ENCODE results near the gene YPEL3. TPM values are rescaled to one million over a fixed set of nuclear protein-coding genes. Genes with fewer than 3 reads are reported as not detected.
A peak's percentile ranks its signal among the peaks of the same experiment; 100 is the strongest.
"Not testable (repeated sequence)": the region's sequence is repeated elsewhere in the genome, so short reads cannot be mapped to it uniquely, and the experiment has no call there.

Gene YPEL3
- total and polyA plus RNA-seq, 4 experiments from 2014 or later, result 172 to 331 (median 265) TPM

DNA sequence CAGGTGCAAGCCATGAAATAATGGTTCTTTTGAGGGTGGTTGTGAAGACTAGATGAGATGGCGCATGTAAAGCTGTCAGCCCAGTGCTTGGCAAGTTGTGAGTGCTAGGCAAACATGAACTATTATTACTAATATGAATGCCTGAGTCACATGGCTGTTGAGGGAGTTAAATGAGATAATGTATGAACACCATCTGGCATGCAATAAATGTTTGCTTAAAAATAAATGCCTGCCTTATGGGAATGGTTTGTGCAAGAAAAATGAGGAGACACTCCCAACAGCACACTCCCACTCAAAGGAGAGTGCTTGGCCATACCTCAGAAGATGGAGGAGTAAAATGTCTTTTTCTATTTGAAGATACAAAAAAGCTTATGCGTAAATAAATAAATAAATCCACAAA, 23.4 kb upstream of the YPEL3 start:
- ChIA-PET CTCF (ENCODE audit: partially characterized antibody) (interaction anchor here (1.5 to 1.9 kb wide), 2 partner anchors 24 to 27 kb away, joined by 4 to 8 read pairs; partner anchors contain the start of gene TBX6), POLR2A (ENCODE audit: partially characterized antibody) (interaction anchor here (0.6 to 0.8 kb wide), 2 partner anchors 22 to 248 kb away, joined by 3 read pairs; no protein-coding TSS in a partner anchor)
- Mint-ChIP-seq H3K4me1 (peaks cover 13 to 50% (median 29%) of the 10 kb centered on the region in 4 donors), H3K27me3 (no peaks in the 10 kb centered on the region), H3K4me3 (no peak overlapping the region), H3K9me3 (no peaks in the 10 kb centered on the region), H3K27ac (peak overlapping the region in 5 of 7 donors; percentile 13 to 70 (median 30)), H3K36me3 (peaks cover 8 to 30% of the 10 kb centered on the region in 2 donors)
- peaks cover 18% of the 10 kb centered on the region for H3K36me3 ChIP-seq (ENCODE audit: insufficient read depth, low read length)
- intact Hi-C loops (cut with micrococcal nuclease), result no loop called here
- H3K4me1 ChIP-seq (ENCODE audit: insufficient read depth, low read length), result peaks cover 36% of the 10 kb centered on the region
- no peak overlapping the region for H3K27ac ChIP-seq (ENCODE audit: low read depth, low read length)
- no peaks in the 10 kb centered on the region for H3K27me3 ChIP-seq (ENCODE audit: insufficient read depth, low read length)
- H3K9me3 ChIP-seq (ENCODE audit: control insufficient read depth in 1 of 2, low read length in 2 of 2), result no peaks in the 10 kb centered on the region
- DNase-seq, result no peak
- H3K4me3 ChIP-seq (ENCODE audit: low read length in 2 of 2), result no peak overlapping the region

DNA sequence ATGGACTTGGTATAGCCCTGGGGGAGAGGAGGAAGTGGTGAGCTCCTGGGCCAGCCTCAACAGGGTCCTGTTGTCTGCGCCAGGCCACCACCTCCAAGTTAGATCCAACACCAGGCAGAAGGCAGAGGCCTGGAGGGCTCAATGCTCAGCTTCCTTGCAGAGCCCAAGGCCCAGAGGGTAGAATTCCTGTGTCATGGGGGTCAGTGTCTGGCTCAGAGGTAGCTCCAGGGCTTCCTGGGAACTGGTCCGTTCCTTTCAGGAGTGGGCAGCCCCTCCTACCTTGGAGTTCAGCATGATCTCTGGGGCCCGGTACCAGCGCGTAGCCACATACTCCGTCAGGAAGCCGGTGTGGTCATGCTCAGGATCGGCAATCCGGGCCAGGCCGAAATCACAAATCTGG, 21.8 kb upstream of the YPEL3 start:
- CTCF ChIA-PET (ENCODE audit: partially characterized antibody), result interaction anchor here (0.6 to 1.1 kb wide), 2 partner anchors 23 to 26 kb away, joined by 3 read pairs; partner anchors contain the start of gene TBX6
- Mint-ChIP-seq H3K27ac (peak overlapping the region in 1 of 7 donors; percentile 22), H3K4me1 (peaks cover 17 to 52% (median 38%) of the 10 kb centered on the region in 4 donors)

DNA sequence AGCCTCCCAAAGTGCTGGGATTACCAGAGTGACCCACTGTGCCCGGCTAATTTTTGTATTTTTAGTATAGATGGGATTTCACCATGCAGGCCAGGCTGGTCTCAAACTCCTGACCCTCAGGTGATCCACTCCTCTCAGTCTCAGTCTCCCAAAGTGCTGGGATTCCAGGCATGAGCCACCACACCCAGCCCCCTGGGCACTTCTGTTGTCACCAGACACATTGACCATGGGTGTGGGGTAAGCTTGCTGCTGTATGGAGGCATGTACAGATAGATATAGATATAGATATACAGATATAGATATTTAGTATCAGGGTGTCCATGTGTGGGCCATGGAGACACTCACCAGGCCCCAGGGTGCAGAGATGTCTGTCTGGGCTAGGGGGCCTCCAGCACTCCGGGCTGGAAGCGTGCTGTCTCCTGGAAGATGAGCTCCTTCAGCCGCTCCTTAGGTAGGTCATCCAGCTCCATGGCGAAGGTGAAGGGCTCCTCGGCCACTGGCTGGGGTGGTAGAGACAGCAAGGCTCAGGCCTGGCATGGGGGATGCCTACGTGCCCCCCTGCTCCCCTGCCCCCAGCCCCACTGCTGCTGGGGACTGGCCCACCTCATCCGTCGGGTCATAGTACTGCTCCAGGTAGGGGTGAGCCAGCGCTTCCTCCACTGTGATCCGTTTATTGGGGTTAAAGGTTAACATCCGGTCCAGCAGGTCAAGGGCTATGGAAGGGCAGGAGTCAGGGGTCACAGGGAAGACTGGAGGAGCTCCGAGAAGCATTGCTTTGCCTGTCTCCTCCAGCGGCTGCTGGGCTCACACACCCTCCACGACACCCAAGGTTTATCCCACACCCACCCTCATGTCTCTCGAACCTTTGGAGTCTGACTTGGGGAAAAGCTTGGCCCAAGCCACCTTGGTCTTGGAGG, 20.5 kb upstream of the YPEL3 start:
- CTCF ChIA-PET (ENCODE audit: partially characterized antibody), result interaction anchor here (1.2 kb wide), 1 partner anchor 13 kb away, joined by 4 read pairs; no protein-coding TSS in a partner anchor
- POLR2A ChIA-PET (ENCODE audit: partially characterized antibody), result interaction anchor here (1.0 to 9.9 kb wide), 5 partner anchors 21 to 68 kb away, joined by 3 to 120 read pairs (median 6); partner anchors contain the start of genes CORO1A, TBX6 and YPEL3

More for the DNA sequence above, 21.8 kb upstream of the YPEL3 start:
- peaks cover 18% of the 10 kb centered on the region for H3K36me3 ChIP-seq (ENCODE audit: insufficient read depth, low read length)
- H3K27me3 ChIP-seq (ENCODE audit: insufficient read depth, low read length), result no peaks in the 10 kb centered on the region
- H3K4me3 ChIP-seq (ENCODE audit: low read length in 2 of 2), result no peak overlapping the region
- H3K27ac ChIP-seq (ENCODE audit: low read depth, low read length), result no peak overlapping the region
- H3K4me1 ChIP-seq (ENCODE audit: insufficient read depth, low read length), result peaks cover 47% of the 10 kb centered on the region
- Mint-ChIP-seq H3K9me3 (no peaks in the 10 kb centered on the region), H3K27me3 (no peaks in the 10 kb centered on the region), H3K4me3 (no peak overlapping the region), H3K36me3 (peaks cover 8 to 28% of the 10 kb centered on the region in 2 donors)
- no peaks in the 10 kb centered on the region for H3K9me3 ChIP-seq (ENCODE audit: control insufficient read depth in 1 of 2, low read length in 2 of 2)
- intact Hi-C loops (cut with micrococcal nuclease), result no loop called here
- DNase-seq, result no peak
- POLR2A ChIA-PET (ENCODE audit: partially characterized antibody), result interaction anchor here (0.6 to 9.9 kb wide), 3 partner anchors 25 to 143 kb away, joined by 3 to 120 read pairs (median 6); partner anchors contain the start of gene CORO1A

DNA sequence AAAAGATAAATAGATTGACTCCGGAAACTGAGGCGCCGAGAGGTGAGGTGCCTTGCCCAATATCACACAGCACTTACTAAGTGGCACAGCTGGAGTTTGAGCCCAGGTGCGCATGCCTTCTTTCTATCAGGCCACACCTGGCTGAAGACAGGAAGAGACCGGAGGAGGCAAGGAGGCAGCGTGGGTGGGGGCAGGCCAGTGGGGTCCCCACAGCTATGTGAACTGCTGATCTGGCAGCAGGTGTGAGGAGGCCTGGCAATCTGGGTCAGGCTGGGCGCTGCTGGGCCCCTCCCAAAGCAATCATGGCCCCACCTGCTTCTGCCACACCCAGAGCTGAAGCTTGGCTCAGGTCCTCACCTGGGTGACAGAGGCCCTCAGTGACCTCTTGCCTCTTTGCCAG, 19.2 kb upstream of the YPEL3 start:
- H3K4me3 ChIP-seq (ENCODE audit: low read length in 2 of 2), result no peak overlapping the region
- Mint-ChIP-seq H3K9me3 (no peaks in the 10 kb centered on the region), H3K4me3 (peak overlapping the region in 7 of 8 donors; percentile 19 to 60 (median 49)), H3K27ac (peak overlapping the region; percentile 57 to 90 (median 78)), H3K27me3 (no peaks in the 10 kb centered on the region), H3K4me1 (peaks cover 11 to 31% (median 23%) of the 10 kb centered on the region in 4 donors), H3K36me3 (peaks cover 15 to 27% of the 10 kb centered on the region in 2 donors)
- H3K27me3 ChIP-seq (ENCODE audit: insufficient read depth, low read length), result no peaks in the 10 kb centered on the region
- peak in 3 of 5 donors; percentile 18 to 51 (median 22) for DNase-seq
- peak overlapping the region; percentile 19 for H3K27ac ChIP-seq (ENCODE audit: low read depth, low read length)
- CTCF ChIA-PET (ENCODE audit: partially characterized antibody), result interaction anchor here (0.7 to 2.0 kb wide), 7 partner anchors 10 to 303 kb away, joined by 3 to 7 read pairs (median 3); partner anchors contain the start of gene TBX6
- intact Hi-C loops (cut with micrococcal nuclease), result no loop called here
- H3K36me3 ChIP-seq (ENCODE audit: insufficient read depth, low read length), result peaks cover 24% of the 10 kb centered on the region
- H3K9me3 ChIP-seq (ENCODE audit: control insufficient read depth in 1 of 2, low read length in 2 of 2), result no peaks in the 10 kb centered on the region
- POLR2A ChIA-PET (ENCODE audit: partially characterized antibody), result interaction anchor here (0.7 to 9.9 kb wide), 9 partner anchors 8 to 540 kb away, joined by 3 to 120 read pairs (median 6); partner anchors contain the start of genes ALDOA, CORO1A, MAPK3 and SEPHS2
- peaks cover 27% of the 10 kb centered on the region for H3K4me1 ChIP-seq (ENCODE audit: insufficient read depth, low read length)

More for the DNA sequence above, 20.5 kb upstream of the YPEL3 start:
- Mint-ChIP-seq H3K4me1 (peaks cover 15 to 40% (median 31%) of the 10 kb centered on the region in 4 donors), H3K27ac (peak overlapping the region in 1 of 7 donors; percentile 52), H3K27me3 (no peaks in the 10 kb centered on the region), H3K36me3 (peaks cover 8 to 23% of the 10 kb centered on the region in 2 donors), H3K9me3 (no peaks in the 10 kb centered on the region), H3K4me3 (no peak overlapping the region)
- intact Hi-C loops (cut with micrococcal nuclease), result no loop called here
- no peaks in the 10 kb centered on the region for H3K9me3 ChIP-seq (ENCODE audit: control insufficient read depth in 1 of 2, low read length in 2 of 2)
- peaks cover 37% of the 10 kb centered on the region for H3K4me1 ChIP-seq (ENCODE audit: insufficient read depth, low read length)
- no peak overlapping the region for H3K4me3 ChIP-seq (ENCODE audit: low read length in 2 of 2)
- no peak overlapping the region for H3K27ac ChIP-seq (ENCODE audit: low read depth, low read length)
- no peaks in the 10 kb centered on the region for H3K27me3 ChIP-seq (ENCODE audit: insufficient read depth, low read length)
- peaks cover 18% of the 10 kb centered on the region for H3K36me3 ChIP-seq (ENCODE audit: insufficient read depth, low read length)
- DNase-seq, result no peak

DNA sequence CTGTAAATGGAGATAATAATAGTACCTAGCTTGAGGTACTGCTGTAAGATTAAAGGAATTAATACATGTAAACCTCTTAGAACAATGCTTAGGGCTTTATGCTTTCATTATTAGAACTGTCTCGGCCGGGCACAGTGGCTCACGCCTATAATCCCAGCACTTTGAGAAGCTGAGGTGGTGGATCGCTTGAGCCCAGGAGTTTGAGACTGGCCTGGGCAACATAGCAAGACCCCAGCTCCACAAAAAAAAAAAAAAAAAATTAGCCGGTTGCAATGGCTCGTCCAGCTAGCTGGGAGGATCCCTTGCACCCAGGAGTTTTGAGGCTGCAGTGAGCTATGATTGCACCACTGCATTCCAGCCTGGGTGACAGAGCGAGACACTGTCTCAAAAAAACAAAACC, 18.8 kb upstream of the YPEL3 start:
- CTCF ChIA-PET (ENCODE audit: partially characterized antibody), result interaction anchor here (1.0 to 2.0 kb wide), 5 partner anchors 10 to 303 kb away, joined by 3 to 7 read pairs (median 3); no protein-coding TSS in a partner anchor
- H3K9me3 Mint-ChIP-seq; H3K4me3 ChIP-seq (ENCODE audit: low read length in 2 of 2); H3K27me3 Mint-ChIP-seq; H3K9me3 ChIP-seq (ENCODE audit: control insufficient read depth in 1 of 2, low read length in 2 of 2); intact Hi-C loops (cut with micrococcal nuclease); DNase-seq; H3K27me3 ChIP-seq (ENCODE audit: insufficient read depth, low read length): not testable (repeated sequence)
- peaks cover 15 to 27% of the 10 kb centered on the region in 2 donors for H3K36me3 Mint-ChIP-seq
- Histone ChIP-seq H3K4me1 (ENCODE audit: insufficient read depth, low read length) (peaks cover 27% of the 10 kb centered on the region), H3K27ac (ENCODE audit: low read depth, low read length) (peak overlapping the region; percentile 19), H3K36me3 (ENCODE audit: insufficient read depth, low read length) (peaks cover 24% of the 10 kb centered on the region)
- H3K4me3 Mint-ChIP-seq, result peak overlapping the region in 7 of 8 donors; percentile 19 to 60 (median 49)
- H3K4me1 Mint-ChIP-seq, result peaks cover 11 to 30% (median 22%) of the 10 kb centered on the region in 4 donors
- POLR2A ChIA-PET (ENCODE audit: partially characterized antibody), result interaction anchor here (0.7 to 9.9 kb wide), 9 partner anchors 8 to 540 kb away, joined by 3 to 120 read pairs (median 6); partner anchors contain the start of genes ALDOA, CORO1A, MAPK3 and SEPHS2
- H3K27ac Mint-ChIP-seq, result peak overlapping the region; percentile 57 to 90 (median 78)

DNA sequence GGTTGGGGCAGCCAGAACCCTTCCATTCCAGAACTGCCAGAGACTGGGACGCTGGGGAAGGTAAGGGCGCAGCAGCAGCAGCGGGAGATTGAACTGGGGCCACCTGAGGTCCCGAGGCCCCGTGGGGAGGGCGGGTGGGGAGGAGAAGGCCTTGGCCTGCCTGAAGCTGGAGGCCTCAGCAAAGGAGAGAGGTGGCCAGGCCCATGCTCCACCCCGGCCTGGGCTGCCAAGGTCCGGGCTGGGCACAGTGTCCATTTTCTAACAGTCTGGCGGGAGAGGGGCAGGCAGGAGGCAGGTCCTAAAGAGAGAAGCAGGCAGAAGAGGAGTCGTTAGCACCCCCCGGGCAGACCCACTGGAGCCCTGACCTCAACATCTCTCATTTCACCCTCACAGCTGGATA, 18.4 kb upstream of the YPEL3 start:
- CTCF ChIA-PET (ENCODE audit: partially characterized antibody), result interaction anchor here (1.0 to 2.0 kb wide), 4 partner anchors 9 to 295 kb away, joined by 3 to 7 read pairs (median 4); no protein-coding TSS in a partner anchor
- Mint-ChIP-seq H3K27me3 (no peaks in the 10 kb centered on the region), H3K4me3 (peak overlapping the region in 2 of 8 donors; percentile 38 to 71), H3K4me1 (peaks cover 11 to 26% (median 20%) of the 10 kb centered on the region in 4 donors), H3K27ac (peak overlapping the region in 5 of 7 donors; percentile 68 to 90 (median 84)), H3K36me3 (peaks cover 13 to 22% of the 10 kb centered on the region in 2 donors), H3K9me3 (no peaks in the 10 kb centered on the region)
- Histone ChIP-seq H3K4me3 (ENCODE audit: low read length in 2 of 2) (no peak overlapping the region), H3K4me1 (ENCODE audit: insufficient read depth, low read length) (peaks cover 27% of the 10 kb centered on the region), H3K36me3 (ENCODE audit: insufficient read depth, low read length) (peaks cover 24% of the 10 kb centered on the region), H3K9me3 (ENCODE audit: control insufficient read depth in 1 of 2, low read length in 2 of 2) (no peaks in the 10 kb centered on the region), H3K27ac (ENCODE audit: low read depth, low read length) (no peak overlapping the region), H3K27me3 (ENCODE audit: insufficient read depth, low read length) (no peaks in the 10 kb centered on the region)
- POLR2A ChIA-PET (ENCODE audit: partially characterized antibody), result interaction anchor here (0.9 to 9.9 kb wide), 5 partner anchors 9 to 331 kb away, joined by 3 to 120 read pairs (median 6); partner anchors contain the start of genes CORO1A, MAPK3, SEPHS2 and YPEL3
- intact Hi-C loops (cut with micrococcal nuclease), result no loop called here
- no peak for DNase-seq

Data from CD4-positive, alpha-beta memory T cell (primary cell).